ENCODE data around the gene AXDND1. TPM values are rescaled to one million over a fixed set of nuclear protein-coding genes. Genes with fewer than 3 reads are reported as not detected.
"Not testable (repeated sequence)": the region's sequence is repeated elsewhere in the genome, so short reads cannot be mapped to it uniquely, and the experiment has no call there.

AXDND1 gene
- total RNA-seq, 2 experiments from 2014 or later, result 0.48 to 0.51 TPM

DNA sequence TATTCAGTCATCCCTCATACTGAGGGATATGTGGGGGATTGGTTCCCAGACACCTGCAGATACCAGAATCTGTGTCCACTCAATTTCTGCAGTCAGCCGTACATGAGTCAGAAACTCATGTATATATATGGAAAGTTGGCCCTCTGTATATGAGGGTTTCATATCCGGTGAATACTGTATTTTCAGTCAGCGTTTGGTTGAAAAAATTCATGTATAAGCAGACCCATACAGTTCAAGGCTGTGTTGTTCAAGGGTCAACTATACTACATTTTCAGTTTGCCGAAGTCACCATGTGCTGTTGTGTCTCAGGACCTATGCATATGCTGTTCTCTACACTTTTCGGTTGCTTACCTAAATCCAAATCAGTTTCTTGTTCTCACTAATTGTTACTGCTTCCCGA is 10.5 kb downstream of the AXDND1 start:
- ChIA-PET CTCF (no interaction called here), POLR2A (no interaction called here)
- no peaks in the 10 kb centered on the region for H3K4me1 Mint-ChIP-seq (ENCODE audit: low read depth)
- no peaks in the 10 kb centered on the region for H3K9me3 Mint-ChIP-seq
- H3K36me3 Mint-ChIP-seq, result no peaks in the 10 kb centered on the region
- H3K4me3 Mint-ChIP-seq, result no peak overlapping the region
- intact Hi-C loops (cut with micrococcal nuclease), result no loop called here
- DNase-seq, result no peak
- H3K27ac Mint-ChIP-seq, result no peak overlapping the region
- no peaks in the 10 kb centered on the region for H3K27me3 Mint-ChIP-seq

DNA sequence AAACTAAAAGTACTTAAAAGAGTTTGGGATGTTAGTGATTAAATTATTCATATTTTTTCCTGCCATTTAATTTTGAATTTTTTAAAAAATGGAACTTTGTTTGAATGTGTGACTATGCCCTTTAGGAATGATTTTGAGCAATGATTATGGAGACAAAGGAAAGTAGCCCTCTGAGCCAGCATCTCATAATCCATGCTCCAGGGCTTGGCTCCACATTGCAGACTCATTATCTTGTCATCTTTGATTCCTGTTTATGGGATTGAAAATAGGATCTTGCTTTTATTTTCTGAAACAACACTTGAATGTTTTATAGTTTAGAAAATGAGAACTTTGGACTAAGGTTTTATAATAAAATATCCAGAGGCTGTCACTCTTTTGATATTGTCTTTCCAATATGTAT is 14.5 kb downstream of the AXDND1 start:
- H3K9me3 Mint-ChIP-seq, result no peaks in the 10 kb centered on the region
- no peaks in the 10 kb centered on the region for H3K4me1 Mint-ChIP-seq (ENCODE audit: low read depth)
- no peak overlapping the region for H3K4me3 Mint-ChIP-seq
- no peaks in the 10 kb centered on the region for H3K36me3 Mint-ChIP-seq
- intact Hi-C loops (cut with micrococcal nuclease), result no loop called here
- ChIA-PET CTCF (no interaction called here), POLR2A (no interaction called here)
- no peak for DNase-seq
- H3K27ac Mint-ChIP-seq, result no peak overlapping the region
- no peaks in the 10 kb centered on the region for H3K27me3 Mint-ChIP-seq

DNA sequence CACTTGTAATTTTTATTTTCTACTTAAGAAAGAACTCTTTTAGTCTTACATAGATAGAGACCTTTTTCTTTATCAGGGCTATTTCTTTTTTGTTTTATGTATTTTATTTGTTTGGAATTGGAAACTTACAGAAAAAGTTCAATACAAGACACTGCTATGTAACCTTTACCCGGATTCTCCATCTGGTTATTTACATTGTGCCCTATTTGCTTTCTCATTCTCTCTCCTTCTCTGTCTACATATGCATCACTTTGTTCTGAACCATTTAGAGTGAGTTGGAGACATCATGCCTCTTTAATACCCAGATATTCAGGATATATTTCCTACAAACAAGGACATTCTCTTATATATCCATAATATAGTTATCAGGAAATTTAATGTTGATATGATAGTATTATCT is 18.3 kb downstream of the AXDND1 start:
- Mint-ChIP-seq H3K4me3 (no peak overlapping the region), H3K9me3 (no peaks in the 10 kb centered on the region), H3K27me3 (no peaks in the 10 kb centered on the region), H3K27ac (no peak overlapping the region), H3K36me3 (no peaks in the 10 kb centered on the region), H3K4me1 (ENCODE audit: low read depth) (no peaks in the 10 kb centered on the region)
- ChIA-PET POLR2A (no interaction called here), CTCF (no interaction called here)
- no peak for DNase-seq
- intact Hi-C loops (cut with micrococcal nuclease), result no loop called here

DNA sequence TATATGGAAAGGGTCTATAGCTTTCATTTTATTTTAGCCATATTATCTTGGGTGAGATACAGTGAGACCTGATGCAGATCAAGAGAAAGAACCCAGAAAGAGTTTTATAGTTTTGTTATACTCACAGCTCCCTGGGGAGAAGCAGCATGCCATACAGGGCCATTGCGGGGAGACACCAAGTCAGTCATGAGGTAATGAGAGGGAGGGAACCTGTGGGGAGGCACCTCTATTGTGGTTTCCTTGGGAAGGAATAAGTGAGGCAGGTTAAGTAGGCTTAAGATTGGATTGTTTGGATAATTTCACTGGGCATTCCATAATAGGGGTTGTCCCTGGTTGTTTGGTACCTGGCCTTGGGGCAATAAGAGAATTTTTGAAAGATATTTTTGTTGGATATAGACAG is 19.7 kb downstream of the AXDND1 start:
- ChIA-PET CTCF (no interaction called here), POLR2A (no interaction called here)
- Mint-ChIP-seq H3K4me1 (ENCODE audit: low read depth) (no peaks in the 10 kb centered on the region), H3K9me3 (no peaks in the 10 kb centered on the region), H3K27ac (no peak overlapping the region), H3K4me3 (no peak overlapping the region), H3K27me3 (no peaks in the 10 kb centered on the region), H3K36me3 (no peaks in the 10 kb centered on the region)
- intact Hi-C loops (cut with micrococcal nuclease), result no loop called here
- no peak for DNase-seq

DNA sequence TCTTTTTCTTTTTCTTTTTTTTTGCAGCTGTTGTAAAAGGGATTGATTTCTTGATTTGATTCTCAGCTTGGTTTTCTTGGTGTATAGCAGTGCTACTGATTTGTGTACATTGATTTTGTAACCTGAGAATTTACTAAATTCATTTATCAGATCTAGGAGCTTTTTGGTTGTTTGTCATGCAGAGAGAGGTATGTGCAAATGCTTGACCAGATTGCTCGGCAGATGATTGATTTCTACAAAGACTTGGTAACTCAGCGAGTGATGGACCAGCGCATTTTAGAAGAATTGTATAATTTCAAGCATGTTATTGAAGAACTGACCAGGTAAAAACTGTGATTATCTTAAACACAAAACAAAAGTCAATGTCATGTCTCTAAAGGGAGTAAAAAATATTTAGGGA is 27.9 kb downstream of the AXDND1 start:
- CTCF ChIA-PET, result no interaction called here
- H3K4me1 Mint-ChIP-seq (ENCODE audit: low read depth), result no peaks in the 10 kb centered on the region
- intact Hi-C loops (cut with micrococcal nuclease), result no loop called here
- H3K36me3 Mint-ChIP-seq, result peaks cover 14% of the 10 kb centered on the region
- H3K27ac Mint-ChIP-seq, result no peak overlapping the region
- H3K27me3 Mint-ChIP-seq, result peaks cover 11% of the 10 kb centered on the region
- peaks cover 18% of the 10 kb centered on the region for H3K9me3 Mint-ChIP-seq
- POLR2A ChIA-PET, result no interaction called here
- DNase-seq, result no peak
- H3K4me3 Mint-ChIP-seq, result no peak overlapping the region

DNA sequence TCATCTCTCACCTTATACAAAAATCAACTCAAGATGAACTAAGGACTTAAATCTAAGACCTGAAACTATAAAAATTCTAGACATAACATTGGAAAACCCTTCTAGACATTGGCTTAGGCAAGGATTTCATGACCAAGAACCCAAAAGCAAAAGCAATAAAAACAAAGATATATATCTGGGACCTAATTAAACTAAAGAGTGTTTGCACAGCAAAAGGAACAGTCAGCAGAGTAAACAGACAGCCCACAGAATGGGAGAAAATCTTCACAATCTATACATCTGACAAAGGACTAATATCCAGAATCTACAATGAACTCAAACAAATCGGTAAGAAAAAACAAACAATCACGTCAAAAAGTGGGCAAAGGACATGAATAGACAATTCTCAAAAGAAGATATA is 33.6 kb downstream of the AXDND1 start:
- H3K4me1 Mint-ChIP-seq (ENCODE audit: low read depth); H3K36me3 Mint-ChIP-seq; POLR2A ChIA-PET; H3K27ac Mint-ChIP-seq; DNase-seq; intact Hi-C loops (cut with micrococcal nuclease); H3K4me3 Mint-ChIP-seq; CTCF ChIA-PET; H3K27me3 Mint-ChIP-seq; H3K9me3 Mint-ChIP-seq: not testable (repeated sequence)

DNA sequence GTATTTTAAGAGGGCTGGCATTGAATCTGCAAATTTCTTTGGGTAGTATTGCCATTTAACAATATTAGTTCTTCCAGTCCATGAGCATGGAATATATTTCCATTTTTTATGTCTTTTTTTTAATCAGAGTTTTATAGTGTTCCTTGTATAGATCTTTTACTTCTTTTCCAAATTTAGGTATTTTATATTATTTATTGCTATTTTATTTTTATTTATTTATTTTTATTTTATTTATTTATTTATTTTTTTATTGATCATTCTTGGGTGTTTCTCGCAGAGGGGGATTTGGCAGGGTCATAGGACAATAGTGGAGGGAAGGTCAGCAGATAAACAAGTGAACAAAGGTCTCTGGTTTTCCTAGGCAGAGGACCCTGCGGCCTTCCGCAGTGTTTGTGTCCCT is 52.0 kb downstream of the AXDND1 start:
- intact Hi-C loops (cut with micrococcal nuclease); H3K9me3 Mint-ChIP-seq; H3K36me3 Mint-ChIP-seq; H3K27me3 Mint-ChIP-seq; DNase-seq; H3K27ac Mint-ChIP-seq; H3K4me1 Mint-ChIP-seq (ENCODE audit: low read depth); CTCF ChIA-PET; H3K4me3 Mint-ChIP-seq; POLR2A ChIA-PET: not testable (repeated sequence)

DNA sequence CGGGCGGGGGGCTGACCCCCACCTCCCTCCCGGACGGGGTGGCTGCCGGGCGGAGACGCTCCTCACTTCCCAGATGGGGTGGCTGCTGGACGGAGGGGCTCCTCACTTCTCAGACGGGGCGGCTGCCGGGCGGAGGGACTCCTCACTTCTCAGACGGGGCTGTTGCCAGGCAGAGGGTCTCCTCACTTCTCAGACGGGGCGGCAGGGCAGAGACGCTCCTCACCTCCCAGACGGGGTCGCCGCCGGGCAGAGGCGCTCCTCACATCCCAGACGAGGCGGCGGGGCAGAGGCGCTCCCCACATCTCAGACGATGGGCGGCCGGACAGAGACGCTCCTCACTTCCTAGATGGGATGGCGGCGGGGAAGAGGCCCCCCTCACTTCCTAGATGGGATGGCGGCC is 52.9 kb downstream of the AXDND1 start:
- DNase-seq; H3K4me3 Mint-ChIP-seq; H3K27ac Mint-ChIP-seq; POLR2A ChIA-PET; H3K27me3 Mint-ChIP-seq; H3K36me3 Mint-ChIP-seq; intact Hi-C loops (cut with micrococcal nuclease); H3K4me1 Mint-ChIP-seq (ENCODE audit: low read depth); CTCF ChIA-PET; H3K9me3 Mint-ChIP-seq: not testable (repeated sequence)

DNA sequence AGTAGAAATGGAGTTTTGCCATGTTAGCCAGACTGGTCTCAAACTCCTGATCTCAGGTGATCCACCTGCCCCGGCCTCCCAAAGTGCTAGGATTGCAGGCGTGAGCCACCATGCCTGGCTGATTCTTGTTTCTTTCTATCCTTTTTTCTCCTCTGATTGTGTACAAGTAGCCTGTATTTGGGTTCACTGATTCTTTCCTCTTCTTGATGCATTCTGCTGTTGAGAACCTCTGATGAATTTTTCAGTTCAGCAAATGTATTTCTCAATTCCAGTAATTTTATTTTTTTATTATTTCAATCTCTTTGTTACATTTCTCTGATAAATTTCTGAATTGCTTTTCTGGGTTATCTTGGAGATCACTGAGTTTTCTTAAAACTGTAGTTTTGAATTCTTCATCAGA is 58.8 kb downstream of the AXDND1 start:
- no peak for DNase-seq
- Mint-ChIP-seq H3K27ac (no peak overlapping the region), H3K4me3 (no peak overlapping the region), H3K9me3 (peaks cover 17% of the 10 kb centered on the region), H3K36me3 (peaks cover 2% of the 10 kb centered on the region), H3K27me3 (peaks cover 1% of the 10 kb centered on the region), H3K4me1 (ENCODE audit: low read depth) (no peaks in the 10 kb centered on the region)
- ChIA-PET CTCF (no interaction called here), POLR2A (no interaction called here)
- intact Hi-C loops (cut with micrococcal nuclease), result no loop called here

DNA sequence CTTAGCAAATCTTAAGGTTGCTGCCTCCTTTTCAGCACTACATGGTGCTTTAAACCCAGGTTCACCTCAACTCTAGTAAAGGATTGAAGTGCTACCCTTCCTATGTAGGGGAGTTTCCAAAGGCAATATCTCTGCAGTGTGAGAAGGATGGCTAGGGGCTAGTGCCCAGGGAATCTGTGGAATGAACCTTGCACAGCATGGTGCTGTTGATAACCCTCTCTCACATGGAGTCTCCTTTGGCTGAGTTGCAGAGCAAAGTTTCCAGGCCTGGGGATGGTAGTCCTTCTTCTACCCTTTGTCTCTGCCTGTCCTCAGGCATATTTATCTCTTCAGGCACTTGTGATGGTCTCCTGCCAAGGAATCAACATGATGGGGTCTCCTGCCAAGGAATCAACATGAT is 59.4 kb downstream of the AXDND1 start:
- no peak overlapping the region for H3K27ac Mint-ChIP-seq
- intact Hi-C loops (cut with micrococcal nuclease), result no loop called here
- peaks cover 2% of the 10 kb centered on the region for H3K36me3 Mint-ChIP-seq
- no peaks in the 10 kb centered on the region for H3K4me1 Mint-ChIP-seq (ENCODE audit: low read depth)
- H3K4me3 Mint-ChIP-seq, result no peak overlapping the region
- peaks cover 1% of the 10 kb centered on the region for H3K27me3 Mint-ChIP-seq
- ChIA-PET POLR2A (no interaction called here), CTCF (no interaction called here)
- H3K9me3 Mint-ChIP-seq, result peaks cover 17% of the 10 kb centered on the region
- no peak for DNase-seq

DNA sequence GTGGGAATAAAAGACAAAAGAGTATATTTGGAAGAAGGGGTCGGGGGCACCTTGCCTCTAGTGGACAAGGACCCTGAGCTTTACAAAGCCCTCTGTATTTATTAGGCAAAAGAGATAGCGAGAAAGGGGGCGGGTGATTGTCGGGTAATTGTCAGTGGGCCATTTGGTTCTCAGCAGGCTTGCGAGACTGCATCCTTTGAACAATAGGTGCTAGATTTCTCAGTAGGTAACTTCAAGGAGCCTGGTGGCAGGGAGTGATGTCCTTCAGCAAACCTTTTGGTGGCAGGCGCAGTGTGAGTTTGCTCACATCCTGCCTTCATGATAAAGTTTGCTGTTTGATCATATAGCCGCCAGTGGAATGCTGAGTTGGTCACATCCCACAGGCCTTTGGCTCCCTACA is 71.4 kb downstream of the AXDND1 start:
- Mint-ChIP-seq H3K36me3 (no peaks in the 10 kb centered on the region), H3K4me3 (no peak overlapping the region), H3K27ac (no peak overlapping the region), H3K27me3 (peaks cover 8% of the 10 kb centered on the region), H3K4me1 (ENCODE audit: low read depth) (no peaks in the 10 kb centered on the region), H3K9me3 (no peaks in the 10 kb centered on the region)
- ChIA-PET CTCF (no interaction called here), POLR2A (no interaction called here)
- no peak for DNase-seq
- intact Hi-C loops (cut with micrococcal nuclease), result no loop called here

DNA sequence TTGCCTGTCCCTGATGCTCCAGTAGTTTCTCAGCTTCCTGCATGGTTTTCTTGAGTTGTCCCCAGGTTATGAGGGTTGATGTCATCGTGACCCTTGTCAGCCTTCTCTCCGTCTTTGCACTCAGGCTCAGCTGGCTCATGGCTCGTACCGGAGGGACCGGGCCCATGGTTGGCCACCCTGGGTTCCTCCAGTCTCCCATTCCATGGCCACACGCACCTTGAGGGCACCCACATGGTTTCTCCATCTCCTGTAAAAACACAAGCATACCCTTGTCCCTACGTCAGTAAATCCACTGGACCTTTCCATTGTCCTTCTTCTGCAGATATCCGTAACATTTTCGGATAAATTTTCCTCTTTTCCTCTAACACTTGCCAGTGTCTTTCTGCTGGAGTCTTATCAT is 73.9 kb downstream of the AXDND1 start:
- POLR2A ChIA-PET; H3K36me3 Mint-ChIP-seq; intact Hi-C loops (cut with micrococcal nuclease); CTCF ChIA-PET; H3K4me3 Mint-ChIP-seq; DNase-seq; H3K27me3 Mint-ChIP-seq; H3K4me1 Mint-ChIP-seq (ENCODE audit: low read depth); H3K9me3 Mint-ChIP-seq; H3K27ac Mint-ChIP-seq: not testable (repeated sequence)

DNA sequence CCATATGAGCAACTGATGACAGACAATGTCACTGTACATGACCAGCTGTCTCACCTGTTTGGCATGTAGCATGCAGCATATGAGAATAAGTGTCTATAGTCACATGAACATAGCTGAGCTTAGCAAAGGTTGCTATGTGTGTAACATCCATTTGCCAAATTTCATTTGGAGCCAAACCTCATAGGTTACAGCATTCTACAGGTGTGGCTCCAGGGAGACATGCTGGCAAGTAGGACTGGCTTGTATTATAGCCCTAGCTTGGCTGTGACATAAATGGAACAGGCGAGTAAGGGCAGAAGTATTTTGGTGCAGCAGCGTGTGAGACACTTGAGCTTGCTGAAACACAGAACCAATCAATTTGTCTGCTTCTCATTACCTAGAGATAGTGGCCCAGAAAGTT is 74.5 kb downstream of the AXDND1 start:
- H3K4me1 Mint-ChIP-seq (ENCODE audit: low read depth); H3K4me3 Mint-ChIP-seq; intact Hi-C loops (cut with micrococcal nuclease); H3K36me3 Mint-ChIP-seq; DNase-seq; H3K27ac Mint-ChIP-seq; H3K27me3 Mint-ChIP-seq; CTCF ChIA-PET; POLR2A ChIA-PET; H3K9me3 Mint-ChIP-seq: not testable (repeated sequence)

DNA sequence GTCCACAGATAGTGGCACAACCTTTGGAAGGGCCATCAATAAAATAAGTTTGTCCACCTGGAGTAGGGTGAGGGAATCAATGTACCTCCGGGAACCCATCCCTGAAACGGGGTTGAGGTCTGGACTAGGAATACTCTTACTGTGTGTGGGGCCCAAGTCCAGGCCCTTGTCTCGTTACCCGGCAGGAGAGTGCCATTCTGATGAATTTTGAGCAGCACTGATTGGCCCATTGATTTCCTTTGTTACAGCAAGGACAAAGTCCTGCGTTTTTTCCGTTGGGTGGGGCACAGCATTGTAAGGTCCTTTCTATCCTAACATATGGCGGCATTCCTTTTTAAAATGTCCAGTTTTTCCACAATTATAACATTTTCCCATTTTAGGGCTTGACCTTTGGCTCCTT is 75.2 kb downstream of the AXDND1 start:
- ChIA-PET CTCF (no interaction called here), POLR2A (no interaction called here)
- Mint-ChIP-seq H3K4me3 (no peak overlapping the region), H3K9me3 (no peaks in the 10 kb centered on the region), H3K36me3 (no peaks in the 10 kb centered on the region), H3K4me1 (ENCODE audit: low read depth) (no peaks in the 10 kb centered on the region), H3K27me3 (no peaks in the 10 kb centered on the region), H3K27ac (no peak overlapping the region)
- intact Hi-C loops (cut with micrococcal nuclease), result no loop called here
- no peak for DNase-seq
